H9 (cell line): ENCODE measurements around the gene POU2AF3. TPM values are rescaled to one million over a fixed set of nuclear protein-coding genes. Genes with fewer than 3 reads are reported as not detected.

ENCODE experiments used
- DNase-seq: peaks from one replicate; pipeline ENCODE4 v3.0.0-alpha.2; 2017
- H2AFZ ChIP-seq: one replicate; pipeline ENCODE4 v1.6.1; 2013; ENCODE audit warnings: mild to moderate bottlenecking, low read length, control low read depth, moderate library complexity
- H2AK5ac ChIP-seq: 2 replicates; pipeline ENCODE4 v1.6.1; 2013; ENCODE audit warnings: low read length, control low read depth, mixed read lengths; ENCODE audit not compliant: insufficient read length
- H2BK120ac ChIP-seq: one replicate; pipeline ENCODE4 v1.6.1; 2013; ENCODE audit warnings: low read depth, mild to moderate bottlenecking, low read length, control low read depth, inconsistent platforms; ENCODE audit not compliant: poor library complexity, severe bottlenecking
- H2BK12ac ChIP-seq: 2 replicates; pipeline ENCODE4 v1.6.1; 2013; ENCODE audit warnings: low read length, control low read depth, mixed read lengths, low read depth; ENCODE audit not compliant: insufficient read length
- H2BK15ac ChIP-seq: 2 replicates; pipeline ENCODE4 v1.6.1; 2013; ENCODE audit warnings: low read depth, low read length, control low read depth
- H2BK20ac ChIP-seq: one replicate; pipeline ENCODE4 v1.6.1; 2013; ENCODE audit warnings: low read depth, mild to moderate bottlenecking, low read length, control low read depth, inconsistent platforms; ENCODE audit not compliant: poor library complexity, severe bottlenecking
- H2BK5ac ChIP-seq: 2 replicates; pipeline ENCODE4 v1.6.1; 2013; ENCODE audit warnings: low read length, control low read depth, mixed read lengths; ENCODE audit not compliant: insufficient read length
- H3K14ac ChIP-seq: 2 replicates; pipeline ENCODE4 v1.6.1; 2013; ENCODE audit warnings: low read length, control low read depth; ENCODE audit not compliant: insufficient read depth
- H3K18ac ChIP-seq: 2 replicates; pipeline ENCODE4 v1.6.1; 2013; ENCODE audit warnings: low read depth, mild to moderate bottlenecking, mixed read lengths, low read length, control low read depth; ENCODE audit not compliant: insufficient read length
- H3K23ac ChIP-seq: 2 replicates; pipeline ENCODE4 v1.6.1; 2013; ENCODE audit warnings: low read length, control low read depth, mixed read lengths, low read depth; ENCODE audit not compliant: insufficient read length
- H3K23me2 ChIP-seq: 2 replicates; pipeline ENCODE4 v1.6.1; 2013; ENCODE audit warnings: low read depth, mild to moderate bottlenecking, mixed read lengths, low read length, control low read depth; ENCODE audit not compliant: insufficient read length, poor library complexity, severe bottlenecking
- H3K27ac ChIP-seq: 2 replicates; pipeline ENCODE4 v1.5.1; 2013; ENCODE audit warnings: low read length, control low read depth, mixed read lengths, low read depth; ENCODE audit not compliant: insufficient read length
- H3K27me3 ChIP-seq: 2 replicates; pipeline ENCODE4 v1.6.1; 2013; ENCODE audit warnings: low read length, control low read depth, inconsistent platforms; ENCODE audit not compliant: insufficient read depth
- H3K4ac ChIP-seq: 2 replicates; pipeline ENCODE4 v1.6.1; 2013; ENCODE audit warnings: low read depth, mild to moderate bottlenecking, control low read depth, inconsistent platforms, low read length, moderate library complexity
- H3K4me1 ChIP-seq: 2 replicates; pipeline ENCODE4 v1.6.1; 2013; ENCODE audit warnings: low read length, control low read depth, inconsistent platforms; ENCODE audit not compliant: insufficient read depth
- H3K4me2 ChIP-seq: 2 replicates; pipeline ENCODE4 v1.6.1; 2013; ENCODE audit warnings: low read length, control low read depth, mixed read lengths; ENCODE audit not compliant: insufficient read length, insufficient read depth
- H3K56ac ChIP-seq: 2 replicates; pipeline ENCODE4 v1.6.1; 2013; ENCODE audit warnings: low read depth, mild to moderate bottlenecking, mixed read lengths, low read length, control low read depth; ENCODE audit not compliant: insufficient read length
- H3K79me1 ChIP-seq: 2 replicates; pipeline ENCODE4 v1.6.1; 2013; ENCODE audit warnings: low read depth, mild to moderate bottlenecking, moderate library complexity, low read length, control low read depth, inconsistent platforms; ENCODE audit not compliant: insufficient read depth, poor library complexity, severe bottlenecking
- H3K79me2 ChIP-seq: 2 replicates; pipeline ENCODE4 v1.6.1; 2013; ENCODE audit warnings: low read length, control low read depth, inconsistent platforms; ENCODE audit not compliant: insufficient read depth
- H3K9ac ChIP-seq: 2 replicates; pipeline ENCODE4 v1.6.1; 2013; ENCODE audit warnings: low read length, control low read depth, mixed read lengths; ENCODE audit not compliant: insufficient read length; ENCODE audit errors: extremely low read depth
- H3K9me3 ChIP-seq: one replicate; pipeline ENCODE4 v1.6.1; 2013; ENCODE audit warnings: low read depth, low read length, inconsistent platforms; ENCODE audit not compliant: control insufficient read depth
- H3T11ph ChIP-seq: one replicate; pipeline ENCODE4 v1.6.1; 2013; ENCODE audit warnings: mild to moderate bottlenecking, low read length, control low read depth, inconsistent platforms
- H4K20me1 ChIP-seq: one replicate; pipeline ENCODE4 v1.6.1; 2013; ENCODE audit not compliant: control insufficient read depth, insufficient read length, insufficient read depth
- H4K5ac ChIP-seq: 2 replicates; pipeline ENCODE4 v1.6.1; 2013; ENCODE audit warnings: low read depth, mild to moderate bottlenecking, mixed read lengths, low read length, control low read depth; ENCODE audit not compliant: insufficient read length
- H4K8ac ChIP-seq: replicated peaks from 2 replicates; pipeline ENCODE4 v1.6.1; 2013; ENCODE audit warnings: low read length, control low read depth, mixed read lengths, low read depth; ENCODE audit not compliant: insufficient read length
- H4K91ac ChIP-seq: 2 replicates; pipeline ENCODE4 v1.6.1; 2013; ENCODE audit warnings: low read depth, mild to moderate bottlenecking, moderate library complexity, mixed read lengths, low read length, control low read depth; ENCODE audit not compliant: insufficient read length
- H3K27ac Mint-ChIP-seq, 3 experiments: 2 replicates in 2 of 3; 3 replicates in 1 of 3; pipeline ENCODE4 v1.8.0; 2020 to 2021; ENCODE audit warnings: mixed read lengths in 3 of 3, mild to moderate bottlenecking in 1 of 3, moderate library complexity in 1 of 3
- H3K27me3 Mint-ChIP-seq: 2 replicates; pipeline ENCODE4 v1.8.0; 2021; ENCODE audit warnings: low read depth, mild to moderate bottlenecking, moderate library complexity, mixed read lengths
- H3K36me3 Mint-ChIP-seq, 3 experiments: 2 replicates in 2 of 3; 3 replicates in 1 of 3; pipeline ENCODE4 v1.8.0; 2020 to 2021; ENCODE audit warnings: low read depth in 3 of 3, mixed read lengths in 3 of 3; ENCODE audit not compliant: insufficient read depth in 1 of 3
- H3K4me1 Mint-ChIP-seq, 2 experiments: 2 replicates each; pipeline ENCODE4 v1.8.0; 2020; ENCODE audit warnings: mixed read lengths in 2 of 2
- H3K4me3 Mint-ChIP-seq, 2 experiments: 2 replicates in 1 of 2; 3 replicates in 1 of 2; pipeline ENCODE4 v1.8.0; 2020 to 2021; ENCODE audit warnings: mild to moderate bottlenecking in 2 of 2, mixed read lengths in 2 of 2, moderate library complexity in 1 of 2
- H3K9me3 Mint-ChIP-seq, 2 experiments: 2 replicates in 1 of 2; 3 replicates in 1 of 2; pipeline ENCODE4 v1.8.0; 2020; ENCODE audit warnings: mild to moderate bottlenecking in 2 of 2, mixed read lengths in 2 of 2, moderate library complexity in 1 of 2
- CTCF ChIP-seq: fragments of 200-600 bp; sonication (generic); conservative IDR thresholded peaks from 3 replicates; pipeline ENCODE4 v1.8.0; 2021; ENCODE audit warnings: antibody characterized with exemption, mild to moderate bottlenecking
- WGBS: extraction: QIAGEN DNeasy Blood & Tissue Kit; methylation state at CpG from one replicate; pipeline ENCODE4 v1.1.7; 2013; ENCODE audit warnings: missing lambda C conversion rate, low lambda C conversion rate, mixed read lengths; ENCODE audit not compliant: insufficient read length; ENCODE audit errors: extremely low coverage; 5-methylcytosine and 5-hydroxymethylcytosine counted together
- total RNA-seq: library from RNA; stranded (reverse); gene quantifications from 2 replicates; pipeline ENCODE4 v1.2.1, GENCODE V29; 2021

The POU2AF3 gene
- total RNA-seq, 1 experiment from 2014 or later, result 0.52 TPM

GRCh38 chr11:111344032-111344431 lies 45.7 kb downstream of the POU2AF3 start:
- Histone ChIP-seq H2BK12ac (no peak overlapping the region), H2BK15ac (no peak overlapping the region), H2BK20ac (no peak overlapping the region), H3K4me1 (no peaks in the 10 kb centered on the region; the same call in 1 of the 2 replicates), H3K9me3 (no peaks in the 10 kb centered on the region), H3K56ac (no peak overlapping the region), H3K79me1 (no peaks in the 10 kb centered on the region), H3K79me2 (no peaks in the 10 kb centered on the region), H4K91ac (no peak overlapping the region), H2BK120ac (no peak overlapping the region), H4K8ac (no peak overlapping the region), H4K20me1 (no peaks in the 10 kb centered on the region), H3K9ac (no peak overlapping the region), H3K14ac (no peak overlapping the region), H3K27ac (no peak overlapping the region), H3T11ph (no peak overlapping the region), H2BK5ac (no peak overlapping the region), H3K18ac (no peak overlapping the region), H2AK5ac (no peak overlapping the region), H3K23ac (no peak overlapping the region), H3K23me2 (no peaks in the 10 kb centered on the region), H2AFZ (no peak overlapping the region), H3K4ac (no peak overlapping the region), H4K5ac (no peak overlapping the region), H3K27me3 (no peaks in the 10 kb centered on the region; the same call in 1 of the 2 replicates), H3K4me2 (no peak overlapping the region)
- Mint-ChIP-seq H3K4me3 (no peak overlapping the region), H3K27ac (peak overlapping the region in 2 of 3 experiments; percentile 75 to 77; a peak in 4 of 7 replicates), H3K9me3 (peaks cover 9 to 10% of the 10 kb centered on the region in 2 experiments), H3K27me3 (no peaks in the 10 kb centered on the region), H3K36me3 (peaks cover 0 to 14% (median 9%) of the 10 kb centered on the region in 3 experiments; a peak in 6 of 7 replicates), H3K4me1 (peaks cover 4 to 5% of the 10 kb centered on the region in 2 experiments; a peak in 2 of 4 replicates)
- WGBS, result no CpG with 5 or more reads among the region's 3 CpGs
- DNase-seq, result no peak
- no peak for TF ChIP-seq CTCF
